Hepatocyte (in vitro differentiated cells): ENCODE data around the gene NLRP14.
A peak's percentile ranks its signal among the peaks of the same experiment; 100 is the strongest.

Experiments used
- CTCF ChIP-seq: fragments of 200-600 bp; sonication (generic); IDR thresholded peaks from 2 replicates; pipeline ENCODE4 v1.5.1; 2016; ENCODE audit warnings: antibody characterized with exemption, mild to moderate bottlenecking; ENCODE audit not compliant: poor library complexity
- EZH2phosphoT487 ChIP-seq: fragments of 200-600 bp; sonication (generic); IDR thresholded peaks from one replicate; pipeline ENCODE4 v1.6.1; 2018; ENCODE audit warnings: antibody characterized with exemption, mild to moderate bottlenecking, low read depth, moderate library complexity; ENCODE audit not compliant: unreplicated experiment, severe bottlenecking

GRCh38 chr11:7098235-7098832, 78.1 kb downstream of the NLRP14 start:
- peak; percentile 84 for TF ChIP-seq CTCF
- no peak for TF ChIP-seq EZH2phosphoT487
